Thyroid gland (tissue), 4 donors: Measurements from ENCODE around the gene IKZF1. TPM values are rescaled to one million over a fixed set of nuclear protein-coding genes. Genes with fewer than 3 reads are reported as not detected.

Source experiments
- DNase-seq, 2 donors: peaks; one replicate each; pipeline ENCODE4 v3.0.0-alpha.2; 2019
- H3K27ac ChIP-seq, 3 donors: fragments of 200-600 bp; sonication (generic); 1 replicate in 2 of 3; 2 replicates in 1 of 3; pipeline ENCODE4 v1.5.1; 2016 to 2019; ENCODE audit warnings: mild to moderate bottlenecking in 1 of 3, moderate library complexity in 1 of 3
- H3K27me3 ChIP-seq: fragments of 200-600 bp; sonication (generic); one replicate; pipeline ENCODE4 v1.5.1; 2019
- H3K36me3 ChIP-seq, 2 donors: fragments of 200-600 bp; sonication (generic); one replicate each; pipeline ENCODE4 v1.5.1; 2016 to 2019
- H3K4me1 ChIP-seq, 2 donors: fragments of 200-600 bp; sonication (generic); one replicate each; pipeline ENCODE4 v1.5.1; 2017 to 2019
- H3K4me3 ChIP-seq, 3 donors: fragments of 200-600 bp; sonication (generic); replicated peaks in 1 of 3; 1 replicate in 2 of 3; 2 replicates in 1 of 3; pipeline ENCODE4 v1.5.1; 2016; ENCODE audit warnings: mild to moderate bottlenecking in 1 of 3
- H3K9me3 ChIP-seq: fragments of 200-600 bp; sonication (generic); one replicate; pipeline ENCODE4 v1.5.1; 2017
- CTCF ChIP-seq, 6 experiments: fragments of 200-600 bp in 3 of 6; fragments of 450-650 bp in 3 of 6; sonication (generic) in 3 of 6; IDR thresholded peaks; one replicate each; pipeline ENCODE4 v1.5.1; 2016 to 2019; ENCODE audit warnings: antibody characterized with exemption in 6 of 6, mild to moderate bottlenecking in 2 of 6, inconsistent platforms in 1 of 6, moderate library complexity in 1 of 6
- POLR2A ChIP-seq, 2 donors: fragments of 450-650 bp; IDR thresholded peaks; one replicate each; pipeline ENCODE4 v1.6.1; 2017; ENCODE audit warnings: antibody characterized with exemption in 2 of 2, mild to moderate bottlenecking in 2 of 2, moderate library complexity in 1 of 2
- WGBS, 2 donors: methylation state at CpG; one replicate each; pipeline ENCODE4 v1.1.5; 2017; 5-methylcytosine and 5-hydroxymethylcytosine counted together
- intact Hi-C: fragments of 100-400 bp; cut with DNase I; formaldehyde crosslinking; loops from one replicate; pipeline ENCODE4 v1.15.1; 2023
- total RNA-seq, 4 donors: library from RNA; depleted of rRNA; stranded (reverse); fragments of >200 nt; gene quantifications; one replicate each; pipeline ENCODE4 v1.2.3, GENCODE V29; 2016

Gene IKZF1
- total RNA-seq, 4 donors from 2014 or later, result 8.9 to 10.5 (median 9.6) TPM

DNA sequence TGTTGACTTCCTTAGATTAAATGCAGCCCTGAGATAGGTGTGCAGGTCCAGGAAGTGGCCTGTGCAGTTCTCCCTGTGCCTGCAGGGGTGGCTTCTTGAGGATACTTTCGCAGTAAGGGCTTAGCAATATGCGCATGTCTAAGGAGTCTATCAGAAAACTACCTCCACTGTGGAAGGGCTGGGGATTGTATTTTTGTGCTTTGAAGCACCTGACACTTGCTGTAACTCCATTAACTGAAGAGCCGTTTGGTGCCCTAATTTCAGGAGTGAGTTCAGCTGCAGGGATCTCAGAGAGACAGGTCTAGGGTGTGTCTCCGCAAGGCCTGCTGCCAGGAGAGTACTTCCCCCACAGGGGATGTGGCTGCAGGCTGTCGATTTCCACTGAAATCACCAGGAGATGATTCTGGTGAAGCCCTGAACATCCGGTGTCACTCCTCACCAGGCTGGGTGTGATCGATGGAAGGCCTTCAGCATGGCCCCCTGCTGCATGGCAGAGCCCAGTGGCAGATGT lies 35.5 kb downstream of the IKZF1 start:
- H3K27ac ChIP-seq, result no peak overlapping the region
- no peak for DNase-seq
- H3K27me3 ChIP-seq, result no peaks in the 10 kb centered on the region
- no peak overlapping the region for H3K4me3 ChIP-seq
- intact Hi-C loops, result no loop called here
- no peaks in the 10 kb centered on the region for H3K36me3 ChIP-seq
- TF ChIP-seq POLR2A (IDR thresholded peaks at IDR 0.05), result no peak
- no peak for TF ChIP-seq CTCF (IDR thresholded peaks at IDR 0.05)
- WGBS, 2 donors, result 47 to 67% methylated on average over 7 of the region's 7 CpGs
- H3K9me3 ChIP-seq, result no peaks in the 10 kb centered on the region
- no peaks in the 10 kb centered on the region for H3K4me1 ChIP-seq

GRCh38 chr7:50341724-50342123 lies 37.2 kb downstream of the IKZF1 start:
- Histone ChIP-seq H3K4me3 (no peak overlapping the region), H3K27ac (no peak overlapping the region), H3K27me3 (no peaks in the 10 kb centered on the region), H3K4me1 (no peaks in the 10 kb centered on the region), H3K9me3 (no peaks in the 10 kb centered on the region), H3K36me3 (no peaks in the 10 kb centered on the region)
- intact Hi-C loops, result no loop called here
- WGBS, 2 donors, result 64 to 74% methylated on average over 1 of the region's 1 CpG
- no peak for DNase-seq
- TF ChIP-seq CTCF (IDR thresholded peaks at IDR 0.05) (no peak), POLR2A (IDR thresholded peaks at IDR 0.05) (no peak)

DNA sequence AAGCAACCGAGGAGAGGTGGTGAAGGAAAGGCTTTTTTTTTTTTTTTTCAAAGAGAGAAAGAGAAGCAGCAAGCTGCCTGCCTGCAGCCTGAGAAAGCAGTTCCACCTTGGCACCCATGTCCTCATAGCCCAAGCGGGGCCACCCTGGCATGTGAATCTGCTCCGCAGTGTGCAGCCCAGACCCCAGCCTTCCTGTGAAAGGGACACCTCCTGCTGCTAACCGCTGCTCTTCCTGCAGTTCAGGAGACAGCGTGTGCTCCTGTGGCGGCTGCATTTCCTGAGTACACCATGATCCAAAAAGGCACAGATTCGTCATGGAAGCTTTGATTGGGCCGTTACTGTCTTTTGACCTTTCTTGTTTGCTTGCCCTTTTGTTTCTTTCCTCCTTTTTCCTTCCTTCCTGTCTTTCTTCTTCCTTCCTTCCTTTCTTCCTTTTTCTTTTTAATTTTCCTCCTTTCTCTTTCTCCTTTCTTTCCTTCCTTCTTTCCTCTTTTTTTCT lies 38.1 kb downstream of the IKZF1 start:
- intact Hi-C loops, result no loop called here
- no peaks in the 10 kb centered on the region for H3K36me3 ChIP-seq
- WGBS, 2 donors, result 12 to 22% methylated on average over 8 of the region's 8 CpGs
- no peaks in the 10 kb centered on the region for H3K9me3 ChIP-seq
- no peak overlapping the region for H3K4me3 ChIP-seq
- H3K27me3 ChIP-seq, result no peaks in the 10 kb centered on the region
- no peak for TF ChIP-seq CTCF (IDR thresholded peaks at IDR 0.05)
- no peak for TF ChIP-seq POLR2A (IDR thresholded peaks at IDR 0.05)
- H3K4me1 ChIP-seq, result no peaks in the 10 kb centered on the region
- no peak overlapping the region for H3K27ac ChIP-seq
- no peak for DNase-seq

DNA sequence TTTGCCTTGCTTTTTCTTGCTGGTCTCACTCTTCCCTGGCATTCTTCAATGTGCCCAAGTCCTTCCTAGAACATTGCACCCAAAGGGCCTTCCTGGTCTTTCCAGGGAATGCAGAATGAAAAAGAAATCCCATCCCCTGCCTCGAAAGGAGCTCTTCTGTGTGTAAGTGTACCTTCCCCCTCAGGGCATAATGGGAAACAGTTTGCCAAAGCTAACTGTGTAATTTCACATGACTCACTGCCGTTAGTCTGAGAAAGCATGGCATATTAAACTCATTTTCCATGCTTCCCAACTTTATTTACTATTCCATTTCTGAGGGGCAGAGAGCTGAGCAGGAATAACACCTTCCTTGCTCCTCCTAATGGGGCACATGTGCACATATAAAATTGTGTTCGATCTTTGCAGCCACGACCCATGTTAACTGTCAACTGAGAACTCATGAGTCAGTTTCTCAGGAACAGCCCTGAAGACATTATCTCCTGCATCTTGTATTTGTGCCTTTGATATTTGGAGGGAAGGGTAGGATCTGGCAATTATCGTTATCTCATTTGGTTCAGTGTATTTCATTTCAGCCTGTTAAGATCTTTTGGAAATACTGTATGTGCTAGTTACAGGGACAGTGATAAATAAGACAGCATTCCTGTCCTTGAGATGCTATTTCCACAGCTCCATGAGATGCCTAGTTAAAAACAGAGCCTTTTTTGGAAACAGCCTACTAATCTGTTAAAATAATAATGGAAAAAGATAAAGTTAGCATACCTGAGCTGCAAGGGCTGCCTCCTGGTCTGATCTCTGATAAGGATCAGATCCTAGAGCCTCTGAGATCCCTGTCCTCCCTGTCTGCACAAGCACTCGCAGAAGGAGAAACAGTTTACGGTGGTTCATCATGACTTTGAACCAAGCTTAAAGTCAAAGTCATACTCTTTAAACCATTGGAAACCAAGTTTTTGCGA lies 42.3 kb downstream of the IKZF1 start:
- WGBS, 2 donors, result 57 to 61% methylated on average over 8 of the region's 8 CpGs
- TF ChIP-seq CTCF (IDR thresholded peaks at IDR 0.05), result no peak
- TF ChIP-seq POLR2A (IDR thresholded peaks at IDR 0.05), result no peak
- DNase-seq, result no peak
- Histone ChIP-seq H3K4me1 (no peaks in the 10 kb centered on the region), H3K27me3 (no peaks in the 10 kb centered on the region), H3K4me3 (no peak overlapping the region), H3K9me3 (no peaks in the 10 kb centered on the region), H3K36me3 (no peaks in the 10 kb centered on the region), H3K27ac (no peak overlapping the region)
- intact Hi-C loops, result no loop called here

- no peak overlapping the region for H3K4me3 ChIP-seq
- WGBS, 2 donors, result 52 to 62% methylated on average over 10 of the region's 10 CpGs
- no peaks in the 10 kb centered on the region for H3K4me1 ChIP-seq
- no peaks in the 10 kb centered on the region for H3K36me3 ChIP-seq
- no peak for DNase-seq
- H3K27me3 ChIP-seq, result no peaks in the 10 kb centered on the region
- no peak for TF ChIP-seq CTCF (IDR thresholded peaks at IDR 0.05)
- TF ChIP-seq POLR2A (IDR thresholded peaks at IDR 0.05), result no peak
- no peak overlapping the region for H3K27ac ChIP-seq
- no peaks in the 10 kb centered on the region for H3K9me3 ChIP-seq
- intact Hi-C loops, result no loop called here
Observed at GRCh38 chr7:50347693-50348092, 43.2 kb downstream of the IKZF1 start.
